Sigmoid colon (tissue), 4 donors: ENCODE data around the gene NHERF2.

ENCODE experiments used
- CTCF ChIP-seq, 4 experiments: fragments of 450-650 bp in 3 of 4; fragments of 200-600 bp in 1 of 4; IDR thresholded peaks; one replicate each; pipeline ENCODE4 v1.5.1; 2016 to 2019; ENCODE audit warnings: antibody characterized with exemption in 4 of 4, mild to moderate bottlenecking in 3 of 4, moderate library complexity in 2 of 4
- POLR2AphosphoS5 ChIP-seq, 4 donors: sonication (generic); formaldehyde crosslinking; IDR thresholded peaks; one replicate each; pipeline ENCODE4 v1.6.1; 2017; ENCODE audit warnings: antibody characterized with exemption in 4 of 4

GRCh38 chr16:2086106-2086742 is 59.5 kb downstream of the NHERF2 start:
- TF ChIP-seq CTCF (IDR thresholded peaks at IDR 0.05), result no peak
- peak in 1 of 4 donors; percentile 26 for TF ChIP-seq POLR2AphosphoS5 (IDR thresholded peaks at IDR 0.05)
